ENCODE measurements around the gene CLSTN3. TPM values are rescaled to one million over a fixed set of nuclear protein-coding genes. Genes with fewer than 3 reads are reported as not detected.

Gene CLSTN3
- total RNA-seq, 3 donors from 2014 or later (not counting 1 experiment from before 2014, with no cell fraction given), result 59.7 to 95.5 (median 61.0) TPM

DNA sequence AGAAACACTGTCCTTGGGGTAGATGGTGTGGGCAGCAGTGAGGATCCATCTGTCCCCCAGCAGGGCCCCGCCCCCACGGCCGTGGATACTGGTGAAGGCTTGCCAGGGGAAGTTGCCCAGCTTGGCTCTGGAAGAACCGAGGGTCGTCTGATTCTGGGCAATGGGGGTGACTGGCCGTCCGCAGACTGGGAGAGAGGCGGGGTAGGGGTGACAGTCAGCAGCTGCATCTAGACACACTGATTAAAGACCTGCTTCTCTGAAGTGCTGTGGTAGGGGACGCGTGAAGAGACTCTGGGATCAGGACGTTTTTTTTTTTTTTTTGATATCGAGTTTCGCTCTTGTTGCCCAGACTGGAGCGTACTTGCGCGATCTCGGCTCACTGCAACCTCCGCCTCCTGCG is 33.2 kb upstream of the CLSTN3 start:
- Histone ChIP-seq H3K4me3 (ENCODE audit: low read length) (no peak overlapping the region), H3K27ac (ENCODE audit: low read length) (no peak overlapping the region), H3K4me1 (ENCODE audit: control insufficient read depth, insufficient read depth, low read length) (peaks cover 9% of the 10 kb centered on the region), H3K9me3 (ENCODE audit: control insufficient read depth, insufficient read depth, low read length) (no peaks in the 10 kb centered on the region), H3K27me3 (ENCODE audit: control insufficient read depth, insufficient read depth, low read length) (no peaks in the 10 kb centered on the region), H3K36me3 (ENCODE audit: control insufficient read depth, insufficient read depth, low read length) (peaks cover 13% of the 10 kb centered on the region)
- Mint-ChIP-seq H3K27me3 (ENCODE audit: low read depth in 2 of 2) (no peaks in the 10 kb centered on the region), H3K4me1 (peaks cover 0 to 9% of the 10 kb centered on the region in 2 donors), H3K4me3 (no peak overlapping the region), H3K9me3 (no peaks in the 10 kb centered on the region), H3K27ac (no peak overlapping the region), H3K36me3 (no peaks in the 10 kb centered on the region)
- WGBS (ENCODE audit: insufficient coverage), result 95% methylated on average over 19 of the region's 19 CpGs
- intact Hi-C loops (cut with micrococcal nuclease), result no loop called here
- TF ChIP-seq, protein P1, sequence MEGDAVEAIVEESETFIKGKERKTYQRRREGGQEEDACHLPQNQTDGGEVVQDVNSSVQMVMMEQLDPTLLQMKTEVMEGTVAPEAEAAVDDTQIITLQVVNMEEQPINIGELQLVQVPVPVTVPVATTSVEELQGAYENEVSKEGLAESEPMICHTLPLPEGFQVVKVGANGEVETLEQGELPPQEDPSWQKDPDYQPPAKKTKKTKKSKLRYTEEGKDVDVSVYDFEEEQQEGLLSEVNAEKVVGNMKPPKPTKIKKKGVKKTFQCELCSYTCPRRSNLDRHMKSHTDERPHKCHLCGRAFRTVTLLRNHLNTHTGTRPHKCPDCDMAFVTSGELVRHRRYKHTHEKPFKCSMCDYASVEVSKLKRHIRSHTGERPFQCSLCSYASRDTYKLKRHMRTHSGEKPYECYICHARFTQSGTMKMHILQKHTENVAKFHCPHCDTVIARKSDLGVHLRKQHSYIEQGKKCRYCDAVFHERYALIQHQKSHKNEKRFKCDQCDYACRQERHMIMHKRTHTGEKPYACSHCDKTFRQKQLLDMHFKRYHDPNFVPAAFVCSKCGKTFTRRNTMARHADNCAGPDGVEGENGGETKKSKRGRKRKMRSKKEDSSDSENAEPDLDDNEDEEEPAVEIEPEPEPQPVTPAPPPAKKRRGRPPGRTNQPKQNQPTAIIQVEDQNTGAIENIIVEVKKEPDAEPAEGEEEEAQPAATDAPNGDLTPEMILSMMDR (IDR thresholded peaks at IDR 0.05), result no peak
- no peak for DNase-seq
- no peak for ATAC-seq

DNA sequence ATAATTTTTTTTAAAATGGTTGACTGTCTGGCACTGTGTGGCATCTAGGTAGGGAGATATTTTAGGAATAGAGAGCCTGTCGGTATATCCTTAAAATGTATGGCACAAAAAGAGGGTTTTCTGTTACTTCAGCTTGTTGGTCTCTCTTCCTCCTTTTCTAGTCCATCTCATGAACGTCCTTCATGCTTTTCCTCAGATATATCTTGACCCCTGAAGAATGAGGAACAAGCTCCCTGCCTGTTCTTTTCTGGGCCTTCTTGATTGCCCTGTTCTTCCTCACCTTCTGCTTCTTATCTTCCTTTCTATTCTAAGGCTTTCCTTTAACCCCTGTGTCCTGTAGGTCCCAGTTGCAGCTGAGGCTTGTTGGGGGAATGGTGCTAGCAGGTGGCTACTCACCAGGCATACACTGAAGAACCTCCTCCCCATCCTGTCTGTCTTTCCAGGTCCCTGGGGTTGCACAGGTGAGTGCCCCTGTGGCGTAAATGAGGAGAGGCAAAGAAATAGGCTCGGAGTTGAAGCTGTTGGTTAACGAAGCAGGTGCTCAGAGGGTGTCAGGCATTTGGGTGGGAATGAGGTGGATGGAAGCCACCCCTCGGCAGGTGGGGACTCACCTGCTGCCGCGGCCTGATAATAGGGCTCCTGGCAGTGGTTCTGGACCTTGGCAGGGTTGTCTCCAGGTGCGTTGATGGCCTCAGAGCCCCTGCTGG is 30.7 kb upstream of the CLSTN3 start:
- Histone ChIP-seq H3K9me3 (ENCODE audit: control insufficient read depth, insufficient read depth, low read length) (no peaks in the 10 kb centered on the region), H3K27ac (ENCODE audit: low read length) (no peak overlapping the region), H3K4me3 (ENCODE audit: low read length) (no peak overlapping the region), H3K4me1 (ENCODE audit: control insufficient read depth, insufficient read depth, low read length) (no peaks in the 10 kb centered on the region), H3K36me3 (ENCODE audit: control insufficient read depth, insufficient read depth, low read length) (peaks cover 17% of the 10 kb centered on the region), H3K27me3 (ENCODE audit: control insufficient read depth, insufficient read depth, low read length) (no peaks in the 10 kb centered on the region)
- Mint-ChIP-seq H3K27me3 (ENCODE audit: low read depth in 2 of 2) (no peaks in the 10 kb centered on the region), H3K4me3 (no peak overlapping the region), H3K9me3 (no peaks in the 10 kb centered on the region), H3K36me3 (no peaks in the 10 kb centered on the region), H3K4me1 (peaks cover 19 to 21% of the 10 kb centered on the region in 2 donors), H3K27ac (no peak overlapping the region)
- TF ChIP-seq, protein P1 (IDR thresholded peaks at IDR 0.05), result no peak
- WGBS (ENCODE audit: insufficient coverage), result 90% methylated on average over 8 of the region's 9 CpGs
- DNase-seq (no peak), ATAC-seq (no peak)
- intact Hi-C loops (cut with micrococcal nuclease), result no loop called here

DNA sequence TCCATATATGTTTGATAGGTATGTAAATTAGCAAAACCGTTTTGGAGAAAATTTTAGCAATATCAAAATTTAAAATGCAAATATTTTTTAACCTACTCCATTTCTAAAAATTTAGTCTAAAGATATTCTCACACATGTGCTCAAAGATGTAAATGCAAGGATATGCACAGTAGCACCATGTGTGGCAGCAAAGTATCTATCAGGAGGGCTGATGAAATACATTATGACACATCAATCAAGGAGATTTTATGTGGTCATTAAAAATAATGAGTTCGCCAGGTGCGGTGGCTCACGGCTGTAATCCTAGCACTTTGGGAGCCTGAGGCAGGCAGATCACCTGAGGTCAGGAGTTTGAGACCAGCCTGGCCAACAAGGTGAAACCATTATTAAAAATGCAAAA is 29.9 kb upstream of the CLSTN3 start:
- no peaks in the 10 kb centered on the region for H3K4me1 ChIP-seq (ENCODE audit: control insufficient read depth, insufficient read depth, low read length)
- H3K36me3 Mint-ChIP-seq, result no peaks in the 10 kb centered on the region
- TF ChIP-seq, protein P1 (IDR thresholded peaks at IDR 0.05), result no peak
- intact Hi-C loops (cut with micrococcal nuclease), result no loop called here
- no peak for DNase-seq
- no peaks in the 10 kb centered on the region for H3K27me3 ChIP-seq (ENCODE audit: control insufficient read depth, insufficient read depth, low read length)
- no peak overlapping the region for H3K27ac Mint-ChIP-seq
- no peaks in the 10 kb centered on the region for H3K9me3 Mint-ChIP-seq
- no peak overlapping the region for H3K4me3 Mint-ChIP-seq
- H3K4me3 ChIP-seq (ENCODE audit: low read length), result no peak overlapping the region
- no peaks in the 10 kb centered on the region for H3K27me3 Mint-ChIP-seq (ENCODE audit: low read depth in 2 of 2)
- H3K36me3 ChIP-seq (ENCODE audit: control insufficient read depth, insufficient read depth, low read length), result peaks cover 17% of the 10 kb centered on the region
- WGBS (ENCODE audit: insufficient coverage), result 94% methylated on average over 3 of the region's 4 CpGs
- no peak overlapping the region for H3K27ac ChIP-seq (ENCODE audit: low read length)
- no peak for ATAC-seq
- no peaks in the 10 kb centered on the region for H3K9me3 ChIP-seq (ENCODE audit: control insufficient read depth, insufficient read depth, low read length)
- H3K4me1 Mint-ChIP-seq, result peaks cover 19 to 21% of the 10 kb centered on the region in 2 donors
